GM23338 (cell line): Measurements from ENCODE around the gene RARG. TPM values are rescaled to one million over a fixed set of nuclear protein-coding genes. Genes with fewer than 3 reads are reported as not detected.
A peak's percentile ranks its signal among the peaks of the same experiment; 100 is the strongest.

Experiments
- ATAC-seq: fragments of 200-7000 bp; cut with Tn5 transposase; 3 replicates; pipeline ENCODE4 v1.9.1; 2020
- DNase-seq: peaks from one replicate; pipeline ENCODE4 v3.0.0-alpha.2; 2015; ENCODE audit warnings: low spot score
- H2AFZ ChIP-seq: fragments of 200-600 bp; sonication (generic); 2 replicates; pipeline ENCODE4 v1.8.0; 2016; ENCODE audit warnings: antibody characterized with exemption, mild to moderate bottlenecking, moderate library complexity
- H3F3A ChIP-seq: fragments of 200-600 bp; sonication (generic); replicated peaks from 2 replicates; pipeline ENCODE4 v1.8.0; 2017; ENCODE audit warnings: antibody characterized with exemption, mixed run types, low read depth
- H3K27ac ChIP-seq: fragments of 200-600 bp; sonication (generic); 2 replicates; pipeline ENCODE4 v1.6.1; 2016; ENCODE audit warnings: low read depth
- H3K27me3 ChIP-seq: fragments of 200-600 bp; sonication (generic); 2 replicates; pipeline ENCODE4 v1.8.0; 2016; ENCODE audit warnings: mild to moderate bottlenecking, mixed run types, moderate library complexity; ENCODE audit not compliant: insufficient read depth
- H3K36me3 ChIP-seq: fragments of 200-600 bp; sonication (generic); 2 replicates; pipeline ENCODE4 v1.8.0; 2016; ENCODE audit warnings: mild to moderate bottlenecking; ENCODE audit not compliant: insufficient read depth
- H3K4me1 ChIP-seq: fragments of 200-600 bp; sonication (generic); 2 replicates; pipeline ENCODE4 v1.8.0; 2016; ENCODE audit warnings: mild to moderate bottlenecking, moderate library complexity; ENCODE audit not compliant: insufficient read depth
- H3K4me2 ChIP-seq: fragments of 200-600 bp; sonication (generic); 2 replicates; pipeline ENCODE4 v1.7.1; 2017; ENCODE audit warnings: mixed run types
- H3K4me3 ChIP-seq: fragments of 200-600 bp; sonication (generic); 2 replicates; pipeline ENCODE4 v1.6.1; 2016; ENCODE audit warnings: mixed run types
- H3K79me2 ChIP-seq: fragments of 200-600 bp; sonication (generic); replicated peaks from 2 replicates; pipeline ENCODE4 v1.8.0; 2017; ENCODE audit warnings: mild to moderate bottlenecking; ENCODE audit not compliant: insufficient read depth
- H3K9me2 ChIP-seq: fragments of 200-600 bp; sonication (generic); 2 replicates; pipeline ENCODE4 v1.8.0; 2017; ENCODE audit not compliant: insufficient read depth
- H4K20me1 ChIP-seq: fragments of 200-600 bp; sonication (generic); replicated peaks from 2 replicates; pipeline ENCODE4 v1.8.0; 2017; ENCODE audit warnings: mild to moderate bottlenecking; ENCODE audit not compliant: insufficient read depth
- H3K27ac Mint-ChIP-seq: 2 replicates; pipeline ENCODE4 v1.8.0; 2020; ENCODE audit warnings: inconsistent platforms, mild to moderate bottlenecking, moderate library complexity, mixed read lengths
- H3K27me3 Mint-ChIP-seq: 3 replicates; pipeline ENCODE4 v1.8.0; 2022; ENCODE audit warnings: low read depth, mild to moderate bottlenecking, moderate library complexity, mixed read lengths, inconsistent platforms; ENCODE audit not compliant: insufficient read depth, poor library complexity
- H3K36me3 Mint-ChIP-seq: 3 replicates; pipeline ENCODE4 v1.8.0; 2021; ENCODE audit warnings: low read depth, mild to moderate bottlenecking, inconsistent platforms, moderate library complexity, mixed read lengths
- H3K4me1 Mint-ChIP-seq: 3 replicates; pipeline ENCODE4 v1.8.0; 2020; ENCODE audit warnings: mild to moderate bottlenecking, inconsistent platforms, mixed read lengths
- H3K4me3 Mint-ChIP-seq: 3 replicates; pipeline ENCODE4 v1.8.0; 2021; ENCODE audit warnings: moderate library complexity, mild to moderate bottlenecking, inconsistent platforms, mixed read lengths
- H3K9me3 Mint-ChIP-seq: 3 replicates; pipeline ENCODE4 v1.8.0; 2020; ENCODE audit warnings: moderate library complexity, mild to moderate bottlenecking, inconsistent platforms, mixed read lengths
- CREB1 ChIP-seq: fragments of 250-450 bp; sonication (Bioruptor Pico); IDR thresholded peaks from 2 replicates; pipeline ENCODE4 v1.5.0; 2020; ENCODE audit warnings: low read depth, mild to moderate bottlenecking, moderate library complexity
- CTCF ChIP-seq, 2 experiments: fragments of 200-600 bp in 1 of 2; sonication (generic) in 1 of 2; conservative IDR thresholded peaks; 2 replicates each; pipeline versions ENCODE4 v1.5.1 to v1.6.1; 2016 to 2017; ENCODE audit warnings: antibody characterized with exemption in 2 of 2, low read depth in 2 of 2, mild to moderate bottlenecking in 2 of 2, moderate library complexity in 1 of 2
- ETS1 ChIP-seq: IDR thresholded peaks from 2 replicates; pipeline ENCODE4 v1.6.1; 2016; ENCODE audit warnings: antibody characterized with exemption
- EZH2 ChIP-seq: fragments of 200-600 bp; sonication (generic); IDR thresholded peaks from one replicate; pipeline ENCODE4 v1.8.0; 2017; ENCODE audit warnings: antibody characterized with exemption, mild to moderate bottlenecking, low read depth; ENCODE audit not compliant: unreplicated experiment
- NANOG ChIP-seq: IDR thresholded peaks from 2 replicates; pipeline ENCODE4 v1.6.1; 2016; ENCODE audit warnings: antibody characterized with exemption, borderline replicate concordance
- REST ChIP-seq: IDR thresholded peaks from one replicate; pipeline ENCODE4 v1.6.1; 2018; ENCODE audit warnings: antibody characterized with exemption; ENCODE audit not compliant: unreplicated experiment
- ZNF114 ChIP-seq: fragments of 250-450 bp; sonication (Bioruptor Pico); IDR thresholded peaks from 2 replicates; pipeline ENCODE4 v1.5.0; 2020; ENCODE audit warnings: mild to moderate bottlenecking, moderate library complexity
- ZNF462 ChIP-seq: fragments of 250-450 bp; sonication (Bioruptor Pico); IDR thresholded peaks from 2 replicates; pipeline ENCODE4 v1.5.0; 2020; ENCODE audit warnings: mild to moderate bottlenecking, moderate library complexity
- polyA plus RNA-seq: library from polyadenylated mRNA; unstranded; fragments of >200 nt; fragmentation: Nextera tagmentation; extraction: Ambion mirVana; gene quantifications from 2 replicates; pipeline ENCODE4 v1.2.1, GENCODE V29; 2016
- total RNA-seq: library from RNA; depleted of rRNA; stranded (reverse); fragments of >200 nt; shearing (Covaris generic); gene quantifications from 2 replicates; pipeline ENCODE4 v1.2.3, GENCODE V29; 2014

Gene RARG
- total and polyA plus RNA-seq, 2 experiments from 2014 or later, result 18.5 to 50.2 TPM

- TF ChIP-seq ZNF462 (CRISPR knock-in tag) (no peak), ETS1 (no peak), ZNF114 (CRISPR knock-in tag) (no peak), CREB1 (CRISPR knock-in tag) (no peak), EZH2 (no peak), NANOG (no peak)
These were observed 50.1 kb downstream of the RARG start (continued) for GRCh38 chr12:53181935-53182334.

GRCh38 chr12:53180931-53181645, 50.9 kb downstream of the RARG start:
- Histone ChIP-seq H3K36me3 (peaks cover 11% of the 10 kb centered on the region; the same call in 1 of the 2 replicates), H3K27ac (peak overlapping the region; percentile 94), H3K27me3 (peaks cover 38% of the 10 kb centered on the region), H3K9me2 (no peaks in the 10 kb centered on the region), H3K4me3 (peak overlapping the region; percentile 80), H4K20me1 (peaks cover 26% of the 10 kb centered on the region), H3K4me2 (peak overlapping the region; percentile 98), H3K4me1 (peaks cover 17% of the 10 kb centered on the region), H3K79me2 (peaks cover 17% of the 10 kb centered on the region), H2AFZ (peak overlapping the region; percentile 91; the same call in 1 of the 2 replicates), H3F3A (peaks cover 19% of the 10 kb centered on the region)
- H3K9me3 Mint-ChIP-seq, result no peaks in the 10 kb centered on the region
- DNase-seq (peak; percentile 84), ATAC-seq (peak; percentile 83)
- H3K27me3 Mint-ChIP-seq, result peaks cover 39% of the 10 kb centered on the region
- peaks cover 23% of the 10 kb centered on the region for H3K4me1 Mint-ChIP-seq
- peaks cover 44% of the 10 kb centered on the region for H3K36me3 Mint-ChIP-seq
- H3K27ac Mint-ChIP-seq, result peak overlapping the region; percentile 44
- peak overlapping the region; percentile 84 for H3K4me3 Mint-ChIP-seq
- TF ChIP-seq REST (no peak), CTCF (conservative IDR thresholded peaks at IDR 0.05; ENCODE audit: low read depth in 2 of 2) (0 out of 4 replicates have a peak, but pooled peaks of 1 of the 2 experiments have one; percentile 0)
